ENCODE measurements around the gene ZCWPW1. TPM values are rescaled to one million over a fixed set of nuclear protein-coding genes. Genes with fewer than 3 reads are reported as not detected.
"Not testable (repeated sequence)": the region's sequence is repeated elsewhere in the genome, so short reads cannot be mapped to it uniquely, and the experiment has no call there.

Gene ZCWPW1
- total RNA-seq, 3 donors from 2014 or later (not counting 1 experiment from before 2014, with no cell fraction given) = 5.6 to 7.8 (median 7.2) TPM

DNA sequence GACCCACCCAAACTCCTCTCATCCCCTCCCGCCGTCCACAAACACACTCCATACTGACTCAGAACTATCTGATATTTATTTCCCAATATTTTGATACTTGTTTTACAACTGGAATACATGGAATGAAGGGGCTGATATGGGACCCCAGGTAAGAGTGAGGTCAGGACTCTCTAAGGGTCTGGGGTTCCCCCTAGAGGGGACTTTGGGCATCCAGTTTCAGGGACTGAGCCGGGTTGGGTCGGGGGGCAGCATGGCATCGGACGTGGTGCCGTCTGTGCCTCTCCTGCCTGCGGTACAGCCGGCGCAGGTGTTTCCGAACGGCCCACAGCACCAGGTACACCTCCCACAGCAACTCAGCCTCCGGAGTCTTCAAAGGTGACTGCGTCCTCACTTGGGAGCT lies 28.1 kb upstream of the ZCWPW1 start:
- Mint-ChIP-seq H3K9me3 (no peaks in the 10 kb centered on the region), H3K4me3 (no peak overlapping the region), H3K27me3 (ENCODE audit: low read depth in 2 of 2) (no peaks in the 10 kb centered on the region), H3K36me3 (no peaks in the 10 kb centered on the region), H3K27ac (no peak overlapping the region), H3K4me1 (no peaks in the 10 kb centered on the region)
- Histone ChIP-seq H3K4me1 (ENCODE audit: control insufficient read depth, insufficient read depth, low read length) (no peaks in the 10 kb centered on the region), H3K27ac (ENCODE audit: low read length) (no peak overlapping the region), H3K9me3 (ENCODE audit: control insufficient read depth, insufficient read depth, low read length) (no peaks in the 10 kb centered on the region), H3K27me3 (ENCODE audit: control insufficient read depth, insufficient read depth, low read length) (no peaks in the 10 kb centered on the region), H3K36me3 (ENCODE audit: control insufficient read depth, insufficient read depth, low read length) (peaks cover 6% of the 10 kb centered on the region), H3K4me3 (ENCODE audit: low read length) (no peak overlapping the region)
- intact Hi-C loops (cut with micrococcal nuclease) = no loop called here
- DNase-seq (no peak), ATAC-seq (no peak)
- 95% methylated on average over 14 of the region's 14 CpGs for WGBS (ENCODE audit: insufficient coverage)
- TF ChIP-seq, protein P1, sequence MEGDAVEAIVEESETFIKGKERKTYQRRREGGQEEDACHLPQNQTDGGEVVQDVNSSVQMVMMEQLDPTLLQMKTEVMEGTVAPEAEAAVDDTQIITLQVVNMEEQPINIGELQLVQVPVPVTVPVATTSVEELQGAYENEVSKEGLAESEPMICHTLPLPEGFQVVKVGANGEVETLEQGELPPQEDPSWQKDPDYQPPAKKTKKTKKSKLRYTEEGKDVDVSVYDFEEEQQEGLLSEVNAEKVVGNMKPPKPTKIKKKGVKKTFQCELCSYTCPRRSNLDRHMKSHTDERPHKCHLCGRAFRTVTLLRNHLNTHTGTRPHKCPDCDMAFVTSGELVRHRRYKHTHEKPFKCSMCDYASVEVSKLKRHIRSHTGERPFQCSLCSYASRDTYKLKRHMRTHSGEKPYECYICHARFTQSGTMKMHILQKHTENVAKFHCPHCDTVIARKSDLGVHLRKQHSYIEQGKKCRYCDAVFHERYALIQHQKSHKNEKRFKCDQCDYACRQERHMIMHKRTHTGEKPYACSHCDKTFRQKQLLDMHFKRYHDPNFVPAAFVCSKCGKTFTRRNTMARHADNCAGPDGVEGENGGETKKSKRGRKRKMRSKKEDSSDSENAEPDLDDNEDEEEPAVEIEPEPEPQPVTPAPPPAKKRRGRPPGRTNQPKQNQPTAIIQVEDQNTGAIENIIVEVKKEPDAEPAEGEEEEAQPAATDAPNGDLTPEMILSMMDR (IDR thresholded peaks at IDR 0.05) = no peak

DNA sequence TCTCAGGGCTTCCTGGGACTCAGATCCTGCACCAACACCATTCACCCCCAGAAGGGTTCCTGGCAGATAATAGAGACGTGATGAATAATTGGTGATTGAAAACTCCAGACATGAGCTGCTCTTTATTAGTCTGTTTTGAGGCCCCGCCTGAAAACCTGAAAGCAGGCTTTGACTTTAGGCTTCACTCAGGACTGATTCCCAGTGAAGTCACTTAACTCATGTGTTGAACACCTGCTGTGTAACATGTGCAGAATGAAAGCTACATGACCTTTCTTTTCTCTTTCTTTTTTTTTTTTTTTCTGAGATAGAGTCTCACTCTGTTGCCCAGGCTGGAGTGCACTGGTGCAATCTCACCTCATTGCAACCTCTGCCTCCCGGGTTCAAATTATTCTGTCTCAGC lies 26.7 kb upstream of the ZCWPW1 start:
- Histone ChIP-seq H3K27me3 (ENCODE audit: control insufficient read depth, insufficient read depth, low read length) (no peaks in the 10 kb centered on the region), H3K9me3 (ENCODE audit: control insufficient read depth, insufficient read depth, low read length) (no peaks in the 10 kb centered on the region), H3K4me3 (ENCODE audit: low read length) (no peak overlapping the region), H3K27ac (ENCODE audit: low read length) (no peak overlapping the region), H3K4me1 (ENCODE audit: control insufficient read depth, insufficient read depth, low read length) (peaks cover 7% of the 10 kb centered on the region), H3K36me3 (ENCODE audit: control insufficient read depth, insufficient read depth, low read length) (peaks cover 2% of the 10 kb centered on the region)
- TF ChIP-seq, protein P1 (IDR thresholded peaks at IDR 0.05) = no peak
- no peak for DNase-seq
- no peak overlapping the region for H3K4me3 Mint-ChIP-seq
- H3K27ac Mint-ChIP-seq = no peak overlapping the region
- H3K9me3 Mint-ChIP-seq = no peaks in the 10 kb centered on the region
- WGBS (ENCODE audit: insufficient coverage) = 89% methylated on average over 3 of the region's 3 CpGs
- H3K27me3 Mint-ChIP-seq (ENCODE audit: low read depth in 2 of 2) = no peaks in the 10 kb centered on the region
- no peak for ATAC-seq
- peaks cover 0 to 9% of the 10 kb centered on the region in 2 donors for H3K4me1 Mint-ChIP-seq
- H3K36me3 Mint-ChIP-seq = no peaks in the 10 kb centered on the region
- intact Hi-C loops (cut with micrococcal nuclease) = no loop called here

DNA sequence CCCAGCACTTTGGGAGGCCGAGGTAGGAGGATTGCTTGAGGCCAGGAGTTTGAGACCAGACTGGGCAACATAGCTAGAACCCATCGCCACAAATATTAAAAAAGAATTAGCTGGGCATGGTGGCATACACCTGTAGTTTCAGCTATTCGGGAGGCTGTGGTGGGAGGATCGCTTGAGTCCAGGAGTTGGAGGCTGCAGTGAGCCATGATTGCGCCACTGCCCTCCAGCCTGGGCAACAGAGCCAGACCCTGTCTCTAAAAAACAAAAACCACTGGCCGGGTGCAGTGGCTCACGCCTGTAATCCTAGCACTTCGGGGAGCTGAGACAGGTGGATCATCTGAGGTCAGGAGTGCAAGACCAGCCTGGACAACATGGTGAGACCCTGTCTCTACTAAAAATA lies 25.4 kb upstream of the ZCWPW1 start:
- H3K27me3 ChIP-seq (ENCODE audit: control insufficient read depth, insufficient read depth, low read length); H3K27ac ChIP-seq (ENCODE audit: low read length); H3K27me3 Mint-ChIP-seq (ENCODE audit: low read depth in 2 of 2); H3K9me3 ChIP-seq (ENCODE audit: control insufficient read depth, insufficient read depth, low read length); DNase-seq; H3K27ac Mint-ChIP-seq; H3K4me3 Mint-ChIP-seq; H3K9me3 Mint-ChIP-seq; H3K4me3 ChIP-seq (ENCODE audit: low read length); H3K36me3 ChIP-seq (ENCODE audit: control insufficient read depth, insufficient read depth, low read length); H3K36me3 Mint-ChIP-seq; intact Hi-C loops (cut with micrococcal nuclease); ATAC-seq: not testable (repeated sequence)
- peaks cover 0 to 11% of the 10 kb centered on the region in 2 donors for H3K4me1 Mint-ChIP-seq
- peaks cover 10% of the 10 kb centered on the region for H3K4me1 ChIP-seq (ENCODE audit: control insufficient read depth, insufficient read depth, low read length)
- WGBS (ENCODE audit: insufficient coverage) = 96% methylated on average over 8 of the region's 8 CpGs

DNA sequence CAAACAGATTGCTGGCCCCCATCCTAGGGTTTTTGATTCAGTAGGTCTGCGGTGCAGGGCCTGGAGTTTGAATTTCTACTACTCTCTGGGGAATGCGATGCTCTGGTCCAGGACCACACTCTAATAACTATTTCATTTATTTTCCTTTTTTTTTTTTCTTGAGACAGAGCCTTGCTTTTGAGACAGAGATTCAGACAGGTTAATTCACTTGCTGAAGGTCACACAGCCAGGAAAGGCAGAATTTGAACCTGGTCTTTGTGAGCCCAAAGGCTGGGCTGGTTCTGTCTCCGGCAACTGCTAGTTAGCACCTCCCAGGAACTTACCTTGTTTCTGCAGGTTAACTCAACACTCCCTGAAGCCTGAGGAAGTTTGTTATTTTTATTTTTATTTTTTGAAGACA lies 24.0 kb upstream of the ZCWPW1 start:
- intact Hi-C loops (cut with micrococcal nuclease) = no loop called here
- no peaks in the 10 kb centered on the region for H3K36me3 ChIP-seq (ENCODE audit: control insufficient read depth, insufficient read depth, low read length)
- WGBS (ENCODE audit: insufficient coverage) = 98% methylated on average over 3 of the region's 3 CpGs
- H3K4me3 ChIP-seq (ENCODE audit: low read length) = no peak overlapping the region
- H3K9me3 Mint-ChIP-seq = no peaks in the 10 kb centered on the region
- peaks cover 0 to 11% of the 10 kb centered on the region in 2 donors for H3K4me1 Mint-ChIP-seq
- no peak overlapping the region for H3K4me3 Mint-ChIP-seq
- DNase-seq = no peak
- H3K27me3 Mint-ChIP-seq (ENCODE audit: low read depth in 2 of 2) = no peaks in the 10 kb centered on the region
- H3K27ac Mint-ChIP-seq = no peak overlapping the region
- H3K27ac ChIP-seq (ENCODE audit: low read length) = no peak overlapping the region
- no peaks in the 10 kb centered on the region for H3K36me3 Mint-ChIP-seq
- ATAC-seq = no peak
- TF ChIP-seq, protein P1 (IDR thresholded peaks at IDR 0.05) = no peak
- H3K9me3 ChIP-seq (ENCODE audit: control insufficient read depth, insufficient read depth, low read length) = no peaks in the 10 kb centered on the region
- H3K27me3 ChIP-seq (ENCODE audit: control insufficient read depth, insufficient read depth, low read length) = no peaks in the 10 kb centered on the region
- peaks cover 10% of the 10 kb centered on the region for H3K4me1 ChIP-seq (ENCODE audit: control insufficient read depth, insufficient read depth, low read length)

All from natural killer cell (primary cell).